HFFc6 (cell line): ENCODE measurements around the gene DEGS2. TPM values are rescaled to one million over a fixed set of nuclear protein-coding genes. Genes with fewer than 3 reads are reported as not detected.

ENCODE experiments used
- DNase-seq: peaks from one replicate; pipeline ENCODE4 v3.0.0-alpha.2; 2018
- H3K27ac Mint-ChIP-seq: 2 replicates; pipeline ENCODE4 v1.8.0; 2020; ENCODE audit warnings: mild to moderate bottlenecking, mixed read lengths
- H3K27me3 Mint-ChIP-seq: 2 replicates; pipeline ENCODE4 v1.8.0; 2021; ENCODE audit warnings: mild to moderate bottlenecking, moderate library complexity, mixed read lengths; ENCODE audit not compliant: insufficient read depth
- H3K36me3 Mint-ChIP-seq: 2 replicates; pipeline ENCODE4 v1.8.0; 2021; ENCODE audit warnings: low read depth, mixed read lengths
- H3K4me1 Mint-ChIP-seq: 2 replicates; pipeline ENCODE4 v1.8.0; 2020; ENCODE audit warnings: low read depth, mixed read lengths
- H3K4me3 Mint-ChIP-seq: 2 replicates; pipeline ENCODE4 v1.8.0; 2020; ENCODE audit warnings: mild to moderate bottlenecking, moderate library complexity, mixed read lengths
- H3K9me3 Mint-ChIP-seq: 2 replicates; pipeline ENCODE4 v1.8.0; 2020; ENCODE audit warnings: mild to moderate bottlenecking, mixed read lengths
- total RNA-seq, 6 experiments: library from RNA; stranded (reverse); fragmentation: NEBNext Ultra II Directional; extraction: Animal tissue kit (Norgen Biotek cat#: 25700); gene quantifications; 2 replicates in 1 of 6; 3 replicates in 5 of 6; pipeline ENCODE4 v1.2.3, GENCODE V29; 2021
- TF ChIP-seq, protein P1 (sequence below): fragments of 200-600 bp; sonication (generic); IDR thresholded peaks from 2 replicates; pipeline ENCODE4 v1.5.0; 2021; ENCODE audit warnings: antibody characterized with exemption, mild to moderate bottlenecking

The DEGS2 gene
- total RNA-seq, 6 experiments from 2014 or later = not detected

- H3K4me1 Mint-ChIP-seq = no peaks in the 10 kb centered on the region
- DNase-seq = no peak
- no peak overlapping the region for H3K4me3 Mint-ChIP-seq
- no peaks in the 10 kb centered on the region for H3K36me3 Mint-ChIP-seq
- no peaks in the 10 kb centered on the region for H3K9me3 Mint-ChIP-seq
- TF ChIP-seq, protein P1, sequence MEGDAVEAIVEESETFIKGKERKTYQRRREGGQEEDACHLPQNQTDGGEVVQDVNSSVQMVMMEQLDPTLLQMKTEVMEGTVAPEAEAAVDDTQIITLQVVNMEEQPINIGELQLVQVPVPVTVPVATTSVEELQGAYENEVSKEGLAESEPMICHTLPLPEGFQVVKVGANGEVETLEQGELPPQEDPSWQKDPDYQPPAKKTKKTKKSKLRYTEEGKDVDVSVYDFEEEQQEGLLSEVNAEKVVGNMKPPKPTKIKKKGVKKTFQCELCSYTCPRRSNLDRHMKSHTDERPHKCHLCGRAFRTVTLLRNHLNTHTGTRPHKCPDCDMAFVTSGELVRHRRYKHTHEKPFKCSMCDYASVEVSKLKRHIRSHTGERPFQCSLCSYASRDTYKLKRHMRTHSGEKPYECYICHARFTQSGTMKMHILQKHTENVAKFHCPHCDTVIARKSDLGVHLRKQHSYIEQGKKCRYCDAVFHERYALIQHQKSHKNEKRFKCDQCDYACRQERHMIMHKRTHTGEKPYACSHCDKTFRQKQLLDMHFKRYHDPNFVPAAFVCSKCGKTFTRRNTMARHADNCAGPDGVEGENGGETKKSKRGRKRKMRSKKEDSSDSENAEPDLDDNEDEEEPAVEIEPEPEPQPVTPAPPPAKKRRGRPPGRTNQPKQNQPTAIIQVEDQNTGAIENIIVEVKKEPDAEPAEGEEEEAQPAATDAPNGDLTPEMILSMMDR = no peak
- H3K27ac Mint-ChIP-seq = no peak overlapping the region
- H3K27me3 Mint-ChIP-seq = peaks cover 41% of the 10 kb centered on the region
Observed at GRCh38 chr14:100117026-100117425, 42.4 kb downstream of the DEGS2 start.

DNA sequence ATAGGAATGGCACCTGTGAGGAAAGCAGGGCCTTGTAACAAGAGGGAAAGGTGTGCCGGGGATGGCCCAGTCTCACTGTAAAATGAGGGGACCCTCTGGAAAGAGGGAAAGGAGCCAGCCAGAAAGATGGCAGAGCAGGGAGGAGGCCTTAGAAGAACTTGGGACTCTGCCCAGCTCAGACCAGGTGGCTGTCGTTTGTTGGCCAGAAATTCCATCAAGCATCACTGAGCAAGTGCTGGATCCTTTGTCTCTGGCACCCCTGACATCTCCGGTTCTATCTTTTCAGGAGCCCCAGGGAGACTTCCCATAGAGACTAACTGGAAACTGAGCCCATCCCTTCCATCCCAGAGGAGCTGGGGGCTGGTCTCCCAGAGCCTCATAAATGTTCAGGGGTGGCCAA lies 43.3 kb downstream of the DEGS2 start:
- H3K27me3 Mint-ChIP-seq = peaks cover 36% of the 10 kb centered on the region
- no peaks in the 10 kb centered on the region for H3K36me3 Mint-ChIP-seq
- no peak overlapping the region for H3K4me3 Mint-ChIP-seq
- no peak overlapping the region for H3K27ac Mint-ChIP-seq
- no peak for DNase-seq
- H3K9me3 Mint-ChIP-seq = no peaks in the 10 kb centered on the region
- TF ChIP-seq, protein P1 = no peak
- no peaks in the 10 kb centered on the region for H3K4me1 Mint-ChIP-seq

GRCh38 chr14:100115726-100116125 lies 43.7 kb downstream of the DEGS2 start:
- H3K9me3 Mint-ChIP-seq = no peaks in the 10 kb centered on the region
- H3K27ac Mint-ChIP-seq = no peak overlapping the region
- DNase-seq = no peak
- no peaks in the 10 kb centered on the region for H3K36me3 Mint-ChIP-seq
- TF ChIP-seq, protein P1 = no peak
- H3K4me1 Mint-ChIP-seq = no peaks in the 10 kb centered on the region
- H3K4me3 Mint-ChIP-seq = no peak overlapping the region
- peaks cover 36% of the 10 kb centered on the region for H3K27me3 Mint-ChIP-seq

- Mint-ChIP-seq H3K36me3 (no peaks in the 10 kb centered on the region), H3K4me3 (no peak overlapping the region), H3K4me1 (no peaks in the 10 kb centered on the region), H3K27ac (no peak overlapping the region), H3K27me3 (peaks cover 32% of the 10 kb centered on the region), H3K9me3 (no peaks in the 10 kb centered on the region)
- DNase-seq = no peak
- TF ChIP-seq, protein P1 = no peak
Observed at GRCh38 chr14:100115236-100115635, 44.2 kb downstream of the DEGS2 start.

DNA sequence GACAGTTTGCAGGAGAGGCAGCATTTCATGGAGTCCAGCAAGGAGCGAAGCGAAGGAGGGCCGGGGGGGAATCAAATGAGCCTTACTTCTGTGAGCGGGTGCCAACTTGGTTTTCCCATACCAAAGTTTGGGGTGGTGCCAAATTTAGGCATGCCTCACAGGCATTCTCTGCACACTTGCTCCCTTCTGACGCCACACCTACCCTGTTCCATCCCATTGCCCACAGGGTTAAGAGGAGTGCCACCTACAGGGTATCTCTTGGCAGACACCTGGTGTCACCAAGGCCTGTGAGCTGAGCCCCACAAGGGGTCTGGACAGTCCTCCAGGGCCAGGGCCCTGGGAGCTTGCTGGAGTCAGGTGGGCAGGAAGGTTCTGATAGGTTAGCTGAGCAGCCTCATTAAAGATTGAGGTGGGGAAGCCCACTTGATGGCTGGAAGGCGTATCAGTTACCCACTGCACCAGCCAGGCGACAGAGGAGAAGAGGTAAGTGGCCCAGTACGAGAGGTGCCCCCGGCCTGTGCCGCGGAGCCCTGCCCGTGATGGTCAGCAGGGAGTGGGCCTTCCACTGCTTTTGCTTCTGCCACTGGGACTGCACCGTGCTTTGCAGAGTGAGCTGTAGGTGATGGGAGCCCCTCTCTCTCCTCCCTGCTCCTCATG lies 45.2 kb downstream of the DEGS2 start:
- H3K27me3 Mint-ChIP-seq = peaks cover 29% of the 10 kb centered on the region
- no peak for DNase-seq
- no peak overlapping the region for H3K4me3 Mint-ChIP-seq
- peaks cover 1% of the 10 kb centered on the region; the same call in 1 of the 2 replicates for H3K4me1 Mint-ChIP-seq
- H3K9me3 Mint-ChIP-seq = no peaks in the 10 kb centered on the region
- no peaks in the 10 kb centered on the region for H3K36me3 Mint-ChIP-seq
- no peak overlapping the region for H3K27ac Mint-ChIP-seq
- TF ChIP-seq, protein P1 = no peak; the same call in 1 of the 2 replicates
